AG09309 (cell line): ENCODE measurements around the gene TMEM266.

Source experiments
- DNase-seq: peaks from one replicate; pipeline ENCODE4 v3.0.0-alpha.2; 2010; ENCODE audit warnings: low read depth
- H3K4me3 ChIP-seq: 2 replicates; pipeline ENCODE4 v1.5.1; 2011; ENCODE audit warnings: mild to moderate bottlenecking, low read depth, low read length, moderate library complexity; ENCODE audit not compliant: control insufficient read depth
- CTCF ChIP-seq: IDR thresholded peaks from 2 replicates; pipeline ENCODE4 v1.5.1; 2011; ENCODE audit warnings: mild to moderate bottlenecking, low read depth, low read length, inconsistent platforms; ENCODE audit not compliant: insufficient read depth, control insufficient read depth; ENCODE audit errors: missing control alignments

Gene TMEM266

DNA sequence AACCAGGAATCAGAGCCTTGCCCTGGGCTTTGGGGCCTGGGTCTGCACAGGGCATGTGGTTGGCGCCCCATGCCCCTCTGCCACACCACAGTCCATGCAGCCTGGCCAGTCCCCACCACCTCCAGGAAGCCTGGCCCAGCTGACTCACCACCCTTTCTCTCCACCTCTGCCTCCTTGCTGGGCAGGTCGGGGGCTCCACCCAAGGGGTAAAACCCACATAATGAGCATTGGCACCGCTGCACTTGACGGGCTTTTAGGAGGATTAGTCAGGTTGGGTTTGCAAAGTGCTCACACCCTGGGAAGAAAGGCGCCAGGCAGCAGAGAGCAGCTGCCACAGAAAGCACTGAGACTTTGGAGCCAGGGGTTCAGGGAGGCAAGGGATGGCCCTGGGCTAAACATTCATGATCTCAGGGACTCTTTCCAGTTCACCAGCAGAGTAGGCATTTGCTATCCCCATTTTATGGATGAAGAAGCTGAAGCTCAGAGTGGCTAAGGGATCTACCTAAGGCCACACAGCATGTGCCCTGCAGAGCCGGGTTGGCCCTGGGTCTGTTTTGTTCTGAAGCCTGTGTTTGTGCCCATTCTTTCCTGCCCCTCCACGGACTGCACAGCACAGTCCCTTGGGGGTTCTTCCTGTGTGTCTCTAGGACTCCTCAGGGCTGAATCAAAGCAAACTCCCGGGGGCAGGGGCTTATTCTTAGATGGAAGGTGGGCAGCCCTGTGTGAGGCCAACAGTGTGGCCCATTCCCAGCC, 138.1 kb downstream of the TMEM266 start:
- no peak for TF ChIP-seq CTCF
- H3K4me3 ChIP-seq, result no peak overlapping the region

GRCh38 chr15:76198456-76199105, 138.8 kb downstream of the TMEM266 start:
- no peak for DNase-seq
- H3K4me3 ChIP-seq, result no peak overlapping the region
- no peak for TF ChIP-seq CTCF

More for the DNA sequence above, 138.1 kb downstream of the TMEM266 start:
- DNase-seq, result no peak

DNA sequence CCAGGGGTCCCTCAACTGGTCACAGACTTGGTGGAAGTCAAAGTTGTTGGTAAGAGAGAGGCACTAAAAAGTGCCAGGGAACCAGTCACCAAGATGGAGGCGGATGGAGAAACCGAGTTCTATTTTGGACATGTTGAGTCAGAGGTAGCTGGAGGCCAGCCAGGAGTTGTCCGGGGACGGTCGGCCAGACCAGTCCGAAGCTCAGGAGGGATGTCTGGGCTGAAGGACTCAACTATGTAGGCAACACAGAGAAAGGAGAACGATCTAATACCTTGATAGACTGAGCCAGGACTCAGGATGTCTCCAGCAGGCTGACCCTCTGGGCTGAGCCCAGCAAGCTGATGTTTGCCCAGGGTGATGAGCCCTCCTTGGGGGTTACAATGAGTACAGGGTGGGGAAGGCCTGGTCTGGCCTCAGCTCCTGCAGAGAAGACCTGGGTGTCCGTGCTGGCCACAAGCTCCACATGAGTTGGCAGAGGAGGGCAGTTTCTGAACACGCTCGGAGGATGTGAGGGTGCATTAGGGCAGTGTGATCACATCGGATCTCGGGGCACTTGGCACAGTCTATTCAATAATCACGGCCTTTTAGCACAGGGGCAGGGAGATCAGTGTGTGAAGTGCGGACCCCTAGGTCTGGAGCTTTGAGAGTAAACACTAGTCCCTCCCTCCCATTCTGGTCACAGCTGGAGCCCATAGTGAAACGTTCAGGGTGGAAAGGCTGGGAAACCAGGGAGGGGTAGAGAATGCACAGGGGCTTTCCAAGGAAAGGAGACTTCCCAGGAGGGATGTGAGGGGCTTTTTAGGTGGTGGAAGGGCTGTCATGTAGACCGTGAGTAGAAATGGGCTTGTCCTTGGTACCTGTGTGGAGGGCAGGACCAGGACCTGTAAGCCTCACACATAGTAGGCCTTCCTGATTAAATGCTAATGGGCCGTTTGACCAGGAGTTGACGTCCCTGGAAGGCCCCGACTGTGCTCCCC, 139.6 kb downstream of the TMEM266 start:
- TF ChIP-seq CTCF, result no peak
- peak; percentile 55 for DNase-seq
- no peak overlapping the region for H3K4me3 ChIP-seq

DNA sequence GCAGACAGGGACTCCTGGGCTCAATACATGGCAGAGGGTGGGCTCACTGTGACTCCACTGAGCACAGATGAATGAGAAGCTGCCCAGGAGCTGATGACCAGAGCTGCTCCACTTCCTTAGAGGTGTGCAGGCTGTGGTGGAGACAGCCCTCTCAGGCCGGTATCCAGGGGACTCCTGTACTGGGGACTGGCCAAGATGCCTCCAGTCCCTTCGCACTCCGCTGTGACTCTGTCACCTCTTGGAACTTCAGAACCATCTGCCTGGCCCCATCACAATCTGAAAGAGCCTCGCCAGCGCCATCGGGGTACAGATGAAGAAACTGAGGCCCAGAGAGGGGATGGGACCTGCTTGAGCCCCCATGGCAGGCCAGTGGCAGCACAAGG, 140.3 kb downstream of the TMEM266 start:
- DNase-seq, result no peak
- TF ChIP-seq CTCF, result no peak
- no peak overlapping the region for H3K4me3 ChIP-seq

DNA sequence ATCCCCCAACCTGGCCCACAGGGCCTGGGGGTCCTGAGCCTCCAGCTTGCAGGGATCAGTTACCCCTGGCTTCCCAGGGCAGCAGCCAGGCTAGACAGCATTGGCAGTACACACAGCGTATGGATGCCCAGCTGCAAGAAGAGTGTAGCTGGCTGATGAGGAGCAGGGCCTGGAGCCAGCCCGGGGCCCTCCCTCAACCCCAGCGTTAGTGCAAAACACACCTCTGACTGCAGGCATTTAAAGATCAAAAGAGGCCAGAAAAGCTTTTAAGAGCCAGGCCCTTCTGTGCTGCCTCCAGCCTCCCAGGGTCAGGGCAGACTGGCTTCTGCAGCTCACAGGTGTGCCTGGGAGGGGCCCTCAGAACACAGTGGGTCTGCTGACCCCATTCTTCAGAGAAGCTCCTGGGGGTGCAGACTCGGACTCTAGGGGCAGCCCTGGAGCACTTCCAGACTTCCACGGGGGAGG, 140.9 kb downstream of the TMEM266 start:
- no peak overlapping the region for H3K4me3 ChIP-seq
- DNase-seq, result no peak
- TF ChIP-seq CTCF, result no peak

- no peak for TF ChIP-seq CTCF
- DNase-seq, result no peak
- H3K4me3 ChIP-seq, result no peak overlapping the region
Observed at GRCh38 chr15:76201536-76202255, 141.9 kb downstream of the TMEM266 start.
